HEK293T (cell line): Measurements from ENCODE around the gene COL9A3.

Source experiments
- CTCF ChIA-PET: fragments of 350-600 bp; formaldehyde crosslinking; extraction: SDS; loops from one replicate; lab custom pipeline; 2021; ENCODE audit warnings: antibody characterized with exemption, inconsistent platforms; lab: Yijun Ruan, JAX
- POLR2A ChIA-PET: fragments of 350-600 bp; formaldehyde crosslinking; extraction: SDS; loops from one replicate; lab custom pipeline; 2020; ENCODE audit warnings: antibody characterized with exemption, inconsistent platforms; lab: Yijun Ruan, JAX
- DNase-seq: peaks from one replicate; pipeline ENCODE4 v3.0.0; 2012; ENCODE audit warnings: mixed read lengths; ENCODE audit errors: extremely low spot score
- ARNT ChIP-seq: fragments of 450-650 bp; IDR thresholded peaks from 2 replicates; pipeline ENCODE4 v1.6.1; 2017; ENCODE audit warnings: mild to moderate bottlenecking
- BHLHE40 ChIP-seq: fragments of 450-650 bp; IDR thresholded peaks from 2 replicates; pipeline ENCODE4 v1.6.1; 2016; ENCODE audit warnings: mild to moderate bottlenecking, moderate library complexity, borderline replicate concordance
- CTBP1 ChIP-seq: fragments of 450-650 bp; IDR thresholded peaks from 2 replicates; pipeline ENCODE4 v1.6.1; 2016; ENCODE audit warnings: borderline replicate concordance
- ELF4 ChIP-seq: fragments of 450-650 bp; IDR thresholded peaks from 2 replicates; pipeline ENCODE4 v1.6.1; 2017; ENCODE audit warnings: antibody characterized with exemption
- FOXA1 ChIP-seq: fragments of 450-650 bp; IDR thresholded peaks from 2 replicates; pipeline ENCODE4 v1.6.1; 2016; ENCODE audit warnings: mild to moderate bottlenecking
- FOXK2 ChIP-seq: fragments of 450-650 bp; IDR thresholded peaks from 2 replicates; pipeline ENCODE4 v1.6.1; 2016; ENCODE audit warnings: mild to moderate bottlenecking
- FOXM1 ChIP-seq: fragments of 450-650 bp; IDR thresholded peaks from 2 replicates; pipeline ENCODE4 v1.6.1; 2017; ENCODE audit warnings: mild to moderate bottlenecking, borderline replicate concordance
- HDGF ChIP-seq: fragments of 450-650 bp; IDR thresholded peaks from 2 replicates; pipeline ENCODE4 v1.6.1; 2017; ENCODE audit warnings: antibody characterized with exemption, borderline replicate concordance
- L3MBTL2 ChIP-seq: fragments of 450-650 bp; conservative IDR thresholded peaks from 2 replicates; pipeline ENCODE4 v1.6.1; 2016; ENCODE audit warnings: mild to moderate bottlenecking
- LEF1 ChIP-seq: fragments of 450-650 bp; IDR thresholded peaks from 2 replicates; pipeline ENCODE4 v1.6.1; 2017; ENCODE audit warnings: mild to moderate bottlenecking, borderline replicate concordance
- NFRKB ChIP-seq: fragments of 450-650 bp; IDR thresholded peaks from 2 replicates; pipeline ENCODE4 v1.6.1; 2016; ENCODE audit warnings: mild to moderate bottlenecking, moderate library complexity
- PKNOX1 ChIP-seq: fragments of 450-650 bp; IDR thresholded peaks from 2 replicates; pipeline ENCODE4 v1.6.1; 2016
- SP1 ChIP-seq: fragments of 450-650 bp; IDR thresholded peaks from 2 replicates; pipeline ENCODE4 v1.6.1; 2017
- SUZ12 ChIP-seq: fragments of 450-650 bp; IDR thresholded peaks from 2 replicates; pipeline ENCODE4 v1.6.1; 2016; ENCODE audit warnings: mild to moderate bottlenecking
- TARDBP ChIP-seq: fragments of 450-650 bp; IDR thresholded peaks from 2 replicates; pipeline ENCODE4 v1.6.1; 2016
- ZNF384 ChIP-seq: fragments of 450-650 bp; IDR thresholded peaks from 2 replicates; pipeline ENCODE4 v1.6.1; 2016

The COL9A3 gene

GRCh38 chr20:62839261-62839660 is 22.4 kb downstream of the COL9A3 start:
- CTCF ChIA-PET, result no interaction called here
- POLR2A ChIA-PET, result no interaction called here
- no peak for DNase-seq

GRCh38 chr20:62839816-62840215 is 23.0 kb downstream of the COL9A3 start:
- POLR2A ChIA-PET, result no interaction called here

More at GRCh38 chr20:62839261-62839660, 22.4 kb downstream of the COL9A3 start:
- TF ChIP-seq BHLHE40, result no peak
- TF ChIP-seq L3MBTL2, result no peak
- no peak for TF ChIP-seq FOXA1
- TF ChIP-seq ELF4, result no peak
- no peak for TF ChIP-seq ARNT
- TF ChIP-seq PKNOX1, result no peak
- TF ChIP-seq ZNF384, result no peak
- no peak for TF ChIP-seq CTBP1
- no peak for TF ChIP-seq LEF1
- no peak for TF ChIP-seq NFRKB

GRCh38 chr20:62840244-62841197 is 23.7 kb downstream of the COL9A3 start:
- DNase-seq, result no peak
- POLR2A ChIA-PET, result interaction anchor here (1.7 kb wide), 1 partner anchor 21 kb away, joined by 7 read pairs; the partner anchor contains the start of gene TCFL5
- CTCF ChIA-PET, result interaction anchor here (0.7 kb wide), 1 partner anchor 8 kb away, joined by 5 read pairs; no protein-coding TSS in a partner anchor
- TF ChIP-seq NFRKB (no peak), CTBP1 (no peak), FOXA1 (no peak), PKNOX1 (no peak), HDGF (no peak), L3MBTL2 (no peak), SUZ12 (no peak), FOXM1 (no peak), ARNT (no peak), LEF1 (no peak), FOXK2 (no peak), SP1 (no peak), ZNF384 (no peak), BHLHE40 (no peak)

More at GRCh38 chr20:62839816-62840215, 23.0 kb downstream of the COL9A3 start:
- CTCF ChIA-PET, result no interaction called here
- no peak for TF ChIP-seq BHLHE40
- no peak for TF ChIP-seq LEF1
- no peak for TF ChIP-seq HDGF
- no peak for TF ChIP-seq L3MBTL2
- TF ChIP-seq FOXA1, result no peak
- TF ChIP-seq ZNF384, result no peak
- TF ChIP-seq ELF4, result no peak
- TF ChIP-seq NFRKB, result no peak
- no peak for TF ChIP-seq FOXM1
- TF ChIP-seq SP1, result no peak
- TF ChIP-seq SUZ12, result no peak
- TF ChIP-seq ARNT, result no peak
- TF ChIP-seq CTBP1, result no peak
- no peak for TF ChIP-seq FOXK2
- no peak for TF ChIP-seq PKNOX1
- TF ChIP-seq TARDBP, result no peak
- DNase-seq, result no peak

- no peak for DNase-seq
- TF ChIP-seq BHLHE40 (no peak), SP1 (no peak), LEF1 (no peak), FOXM1 (no peak), HDGF (no peak), ARNT (no peak), PKNOX1 (no peak), SUZ12 (no peak), FOXK2 (no peak), ZNF384 (no peak), ELF4 (no peak), CTBP1 (no peak), L3MBTL2 (no peak), TARDBP (no peak), NFRKB (no peak), FOXA1 (no peak)
- ChIA-PET POLR2A (interaction anchor here (1.7 kb wide), 1 partner anchor 20 kb away, joined by 7 read pairs; the partner anchor contains the start of gene TCFL5), CTCF (no interaction called here)
Measured at GRCh38 chr20:62841705-62842212, 24.9 kb downstream of the COL9A3 start.

GRCh38 chr20:62843656-62844055 is 26.8 kb downstream of the COL9A3 start:
- TF ChIP-seq ELF4, result no peak
- no peak for TF ChIP-seq BHLHE40
- no peak for TF ChIP-seq SUZ12
- no peak for TF ChIP-seq CTBP1
- TF ChIP-seq FOXM1, result no peak
- TF ChIP-seq ZNF384, result no peak
- TF ChIP-seq FOXA1, result no peak
- no peak for TF ChIP-seq L3MBTL2
- no peak for TF ChIP-seq FOXK2
- ChIA-PET CTCF (no interaction called here), POLR2A (no interaction called here)
- no peak for DNase-seq
